WTC11 (cell line): ENCODE results near the gene ITPR1. TPM values are rescaled to one million over a fixed set of nuclear protein-coding genes. Genes with fewer than 3 reads are reported as not detected.

Experiments used
- ATAC-seq: fragments of 200-7000 bp; cut with Tn5 transposase; 2 replicates; pipeline ENCODE4 v1.10.0; 2021; ENCODE audit warnings: mild to moderate bottlenecking, moderate library complexity
- CTCF ChIA-PET: fragments of 300-600 bp; sonication (Branson Sonifier 250); formaldehyde crosslinking; loops from one replicate; lab custom pipeline; 2021; ENCODE audit warnings: antibody characterized with exemption; lab: Charles Lee
- POLR2A ChIA-PET: fragments of 350-600 bp; sonication (Branson Sonifier 250); formaldehyde crosslinking; loops from one replicate; lab custom pipeline; 2021; ENCODE audit warnings: antibody characterized with exemption; lab: Charles Lee
- DNase-seq: peaks from one replicate; pipeline ENCODE4 v3.0.0; 2021; ENCODE audit warnings: low spot score
- H3K27ac Mint-ChIP-seq: 2 replicates; pipeline ENCODE4 v1.8.0; 2021; ENCODE audit warnings: mixed read lengths
- H3K27me3 Mint-ChIP-seq: 2 replicates; pipeline ENCODE4 v1.8.0; 2021; ENCODE audit warnings: low read depth, mild to moderate bottlenecking, moderate library complexity, mixed read lengths
- H3K36me3 Mint-ChIP-seq: 2 replicates; pipeline ENCODE4 v1.8.0; 2021; ENCODE audit warnings: mixed read lengths
- H3K4me1 Mint-ChIP-seq: 2 replicates; pipeline ENCODE4 v1.8.0; 2022; ENCODE audit warnings: mixed read lengths
- H3K4me3 Mint-ChIP-seq: 2 replicates; pipeline ENCODE4 v1.8.0; 2021; ENCODE audit warnings: mild to moderate bottlenecking, moderate library complexity, mixed read lengths
- H3K9me3 Mint-ChIP-seq: 2 replicates; pipeline ENCODE4 v1.8.0; 2021; ENCODE audit warnings: mixed read lengths
- ATF1 ChIP-seq: sonication (generic); formaldehyde crosslinking; IDR thresholded peaks from 2 replicates; pipeline ENCODE4 v1.8.1; 2023; ENCODE audit warnings: mild to moderate bottlenecking, moderate library complexity, missing genetic modification reagents
- ATF3 ChIP-seq: sonication (generic); formaldehyde crosslinking; conservative IDR thresholded peaks from 2 replicates; pipeline ENCODE4 v1.8.1; 2022; ENCODE audit warnings: mild to moderate bottlenecking, missing genetic modification reagents
- ESRRA ChIP-seq: sonication (generic); formaldehyde crosslinking; IDR thresholded peaks from 2 replicates; pipeline ENCODE4 v1.8.1; 2022; ENCODE audit warnings: mild to moderate bottlenecking, missing genetic modification reagents, borderline replicate concordance
- FOXP4 ChIP-seq: sonication (generic); formaldehyde crosslinking; IDR thresholded peaks from 2 replicates; pipeline ENCODE4 v1.8.0; 2022; ENCODE audit warnings: mild to moderate bottlenecking, missing genetic modification reagents
- GABPB1 ChIP-seq: sonication (generic); formaldehyde crosslinking; IDR thresholded peaks from 2 replicates; pipeline ENCODE4 v1.8.1; 2023; ENCODE audit warnings: mild to moderate bottlenecking, missing genetic modification reagents
- GRHL2 ChIP-seq: fragments of 250-450 bp; sonication (Bioruptor Pico); IDR thresholded peaks from 2 replicates; pipeline ENCODE4 v1.8.0; 2022; ENCODE audit warnings: mild to moderate bottlenecking, moderate library complexity; ENCODE audit not compliant: insufficient replicate concordance, severe bottlenecking
- IRF1 ChIP-seq: sonication (generic); formaldehyde crosslinking; IDR thresholded peaks from 2 replicates; pipeline ENCODE4 v1.8.0; 2023; ENCODE audit warnings: missing genetic modification reagents
- IRF2 ChIP-seq: sonication (generic); formaldehyde crosslinking; IDR thresholded peaks from 2 replicates; pipeline ENCODE4 v1.8.0; 2022; ENCODE audit warnings: low read depth, missing genetic modification reagents, borderline replicate concordance
- JAZF1 ChIP-seq: fragments of 250-450 bp; sonication (Bioruptor Pico); IDR thresholded peaks from 2 replicates; pipeline ENCODE4 v1.9.0; 2021; ENCODE audit warnings: moderate library complexity, mild to moderate bottlenecking, inconsistent platforms
- MYBL2 ChIP-seq: sonication (generic); formaldehyde crosslinking; IDR thresholded peaks from 2 replicates; pipeline ENCODE4 v1.8.1; 2023; ENCODE audit warnings: mild to moderate bottlenecking, moderate library complexity, missing genetic modification reagents
- NFATC4 ChIP-seq: fragments of 250-450 bp; sonication (Bioruptor Pico); IDR thresholded peaks from 2 replicates; pipeline ENCODE4 v1.9.0; 2021; ENCODE audit warnings: mild to moderate bottlenecking
- SMAD4 ChIP-seq: sonication (generic); formaldehyde crosslinking; IDR thresholded peaks from 2 replicates; pipeline ENCODE4 v1.8.0; 2022; ENCODE audit warnings: mild to moderate bottlenecking, missing genetic modification reagents
- SP1 ChIP-seq: sonication (generic); formaldehyde crosslinking; conservative IDR thresholded peaks from 2 replicates; pipeline ENCODE4 v1.8.1; 2022; ENCODE audit warnings: missing genetic modification reagents
- USF2 ChIP-seq: sonication (generic); formaldehyde crosslinking; IDR thresholded peaks from 2 replicates; pipeline ENCODE4 v1.8.1; 2023; ENCODE audit warnings: mild to moderate bottlenecking, missing genetic modification reagents, moderate library complexity
- ZNF138 ChIP-seq: sonication (generic); formaldehyde crosslinking; conservative IDR thresholded peaks from 2 replicates; pipeline ENCODE4 v1.8.1; 2022; ENCODE audit warnings: mild to moderate bottlenecking, moderate library complexity, missing genetic modification reagents
- ZNF232 ChIP-seq: sonication (generic); formaldehyde crosslinking; IDR thresholded peaks from 2 replicates; pipeline ENCODE4 v1.8.0; 2022; ENCODE audit warnings: mild to moderate bottlenecking, missing genetic modification reagents
- ZNF263 ChIP-seq: sonication (generic); formaldehyde crosslinking; IDR thresholded peaks from 2 replicates; pipeline ENCODE4 v1.8.1; 2022; ENCODE audit warnings: low read depth, mild to moderate bottlenecking, moderate library complexity, missing genetic modification reagents
- ZNF317 ChIP-seq: sonication (generic); formaldehyde crosslinking; IDR thresholded peaks from 2 replicates; pipeline ENCODE4 v1.8.1; 2023; ENCODE audit warnings: low read depth, mild to moderate bottlenecking, moderate library complexity, missing genetic modification reagents, borderline replicate concordance
- ZNF396 ChIP-seq: fragments of 250-450 bp; sonication (Bioruptor Pico); IDR thresholded peaks from 2 replicates; pipeline ENCODE4 v1.8.0; 2021; ENCODE audit warnings: mild to moderate bottlenecking, moderate library complexity, borderline replicate concordance
- total RNA-seq: library from RNA; stranded (reverse); gene quantifications from 3 replicates; pipeline ENCODE4 v1.2.3, GENCODE V29; 2021
- TF ChIP-seq, protein P1 (sequence below): sonication (generic); formaldehyde crosslinking; IDR thresholded peaks from 2 replicates; pipeline ENCODE4 v1.8.0; 2022; ENCODE audit warnings: mild to moderate bottlenecking, missing genetic modification reagents
- TF ChIP-seq, protein P2 (sequence below): fragments of 250-450 bp; sonication (Bioruptor Pico); IDR thresholded peaks from 2 replicates; pipeline ENCODE4 v1.9.0; 2021; ENCODE audit warnings: moderate library complexity, mild to moderate bottlenecking, inconsistent platforms, borderline replicate concordance

The ITPR1 gene
- total RNA-seq, 1 experiment from 2014 or later = 11.8 TPM

GRCh38 chr3:4748127-4748526, 255.0 kb downstream of the ITPR1 start:
- ChIA-PET POLR2A (no interaction called here), CTCF (no interaction called here)
- H3K9me3 Mint-ChIP-seq = no peaks in the 10 kb centered on the region
- ATAC-seq (no peak), DNase-seq (no peak)
- H3K27ac Mint-ChIP-seq = no peak overlapping the region
- H3K36me3 Mint-ChIP-seq = no peaks in the 10 kb centered on the region
- no peaks in the 10 kb centered on the region for H3K27me3 Mint-ChIP-seq
- TF ChIP-seq IRF2 (CRISPR knock-in tag) = no peak
- TF ChIP-seq ZNF396 = no peak
- TF ChIP-seq SMAD4 = no peak
- TF ChIP-seq USF2 (CRISPR knock-in tag) = no peak
- no peak for TF ChIP-seq IRF1 (CRISPR knock-in tag)
- peaks cover 22% of the 10 kb centered on the region for H3K4me1 Mint-ChIP-seq
- no peak overlapping the region for H3K4me3 Mint-ChIP-seq

GRCh38 chr3:4748701-4749378, 255.7 kb downstream of the ITPR1 start:
- no peak overlapping the region for H3K27ac Mint-ChIP-seq
- no peak for DNase-seq
- H3K36me3 Mint-ChIP-seq = no peaks in the 10 kb centered on the region
- CTCF ChIA-PET = no interaction called here
- TF ChIP-seq USF2 (CRISPR knock-in tag) = no peak
- TF ChIP-seq ZNF317 (CRISPR knock-in tag) = no peak
- TF ChIP-seq ESRRA (CRISPR knock-in tag) = no peak
- TF ChIP-seq NFATC4 (CRISPR knock-in tag) = no peak
- TF ChIP-seq ZNF138 (CRISPR knock-in tag) = no peak
- no peak for TF ChIP-seq FOXP4 (CRISPR knock-in tag)
- POLR2A ChIA-PET = no interaction called here
- no peak overlapping the region for H3K4me3 Mint-ChIP-seq
- no peaks in the 10 kb centered on the region for H3K9me3 Mint-ChIP-seq
- peaks cover 22% of the 10 kb centered on the region for H3K4me1 Mint-ChIP-seq
- H3K27me3 Mint-ChIP-seq = no peaks in the 10 kb centered on the region
- ATAC-seq = no peak

GRCh38 chr3:4749567-4750002, 256.4 kb downstream of the ITPR1 start:
- H3K27me3 Mint-ChIP-seq = no peaks in the 10 kb centered on the region
- peaks cover 20% of the 10 kb centered on the region for H3K4me1 Mint-ChIP-seq
- H3K36me3 Mint-ChIP-seq = no peaks in the 10 kb centered on the region
- no peak for ATAC-seq
- no peaks in the 10 kb centered on the region for H3K9me3 Mint-ChIP-seq
- no peak overlapping the region for H3K27ac Mint-ChIP-seq
- POLR2A ChIA-PET = no interaction called here
- CTCF ChIA-PET = no interaction called here
- no peak for DNase-seq
- H3K4me3 Mint-ChIP-seq = no peak overlapping the region
- TF ChIP-seq, protein P1, sequence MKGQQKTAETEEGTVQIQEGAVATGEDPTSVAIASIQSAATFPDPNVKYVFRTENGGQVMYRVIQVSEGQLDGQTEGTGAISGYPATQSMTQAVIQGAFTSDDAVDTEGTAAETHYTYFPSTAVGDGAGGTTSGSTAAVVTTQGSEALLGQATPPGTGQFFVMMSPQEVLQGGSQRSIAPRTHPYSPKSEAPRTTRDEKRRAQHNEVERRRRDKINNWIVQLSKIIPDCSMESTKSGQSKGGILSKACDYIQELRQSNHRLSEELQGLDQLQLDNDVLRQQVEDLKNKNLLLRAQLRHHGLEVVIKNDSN (CRISPR knock-in tag) = no peak
- no peak for TF ChIP-seq SP1 (CRISPR knock-in tag)
- no peak for TF ChIP-seq ESRRA (CRISPR knock-in tag)
- TF ChIP-seq NFATC4 (CRISPR knock-in tag) = no peak
- no peak for TF ChIP-seq MYBL2 (CRISPR knock-in tag)
- TF ChIP-seq, protein P2, sequence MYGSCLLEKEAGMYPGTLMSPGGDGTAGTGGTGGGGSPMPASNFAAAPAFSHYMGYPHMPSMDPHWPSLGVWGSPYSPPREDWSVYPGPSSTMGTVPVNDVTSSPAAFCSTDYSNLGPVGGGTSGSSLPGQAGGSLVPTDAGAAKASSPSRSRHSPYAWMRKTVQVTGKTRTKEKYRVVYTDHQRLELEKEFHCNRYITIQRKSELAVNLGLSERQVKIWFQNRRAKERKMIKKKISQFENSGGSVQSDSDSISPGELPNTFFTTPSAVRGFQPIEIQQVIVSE (CRISPR knock-in tag) = no peak
- no peak for TF ChIP-seq ATF3 (CRISPR knock-in tag)
- TF ChIP-seq ATF1 (CRISPR knock-in tag) = no peak
- no peak for TF ChIP-seq GABPB1 (CRISPR knock-in tag)
- no peak for TF ChIP-seq GRHL2 (CRISPR knock-in tag)
- TF ChIP-seq ZNF232 (CRISPR knock-in tag) = no peak
- TF ChIP-seq JAZF1 (CRISPR knock-in tag) = no peak
- no peak for TF ChIP-seq ZNF263 (CRISPR knock-in tag)
